ENCODE measurements around the gene ANXA6. TPM values are rescaled to one million over a fixed set of nuclear protein-coding genes. Genes with fewer than 3 reads are reported as not detected.

The ANXA6 gene
- total and polyA plus RNA-seq, 9 of the 15 experiments (the other 6 are each of a cell fraction or from before 2014, with no cell fraction given) = 0.70 to 13.2 (median 8.3) TPM

DNA sequence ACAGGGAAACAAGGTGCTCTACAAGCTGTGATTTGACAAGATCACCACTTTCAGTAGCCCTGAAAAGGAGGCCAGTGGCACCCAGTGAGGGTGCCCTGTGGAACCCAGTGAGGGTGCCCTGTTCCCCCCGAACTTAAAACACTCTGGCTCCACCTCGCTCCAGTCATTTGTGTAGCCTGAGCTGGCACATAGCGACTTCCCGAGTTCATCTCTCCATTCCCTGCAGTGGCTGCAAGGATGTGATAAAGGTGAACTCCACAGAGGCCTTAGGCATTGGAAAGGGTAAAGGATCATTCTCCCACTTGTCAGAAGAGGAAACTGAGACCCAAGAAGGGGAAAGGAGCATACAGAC is 21.9 kb upstream of the ANXA6 start:
- POLR2A ChIA-PET = no interaction called here
- no peak overlapping the region for H2AFZ ChIP-seq (ENCODE audit: low read depth, low read length)
- in situ Hi-C loops (cut with MboI) (no loop called here), intact Hi-C loops (cut with micrococcal nuclease) (no loop called here)
- TF ChIP-seq HNRNPL (IDR thresholded peaks at IDR 0.05; ENCODE audit: low read depth, low read length) = no peak
- H4K20me1 ChIP-seq (replicated peaks; ENCODE audit: control insufficient read depth, insufficient read depth, low read length) = 0 out of 2 replicates have a peak, but pooled peaks cover 4% of the 10 kb centered on the region
- no peaks in the 10 kb centered on the region for H3K4me1 ChIP-seq (replicated peaks in 1 of 2; ENCODE audit: control insufficient read depth in 2 of 2, insufficient read depth in 2 of 2, low read length in 2 of 2)
- H3K27ac ChIP-seq (ENCODE audit: extremely low read depth, low read depth, low read length) = no peak overlapping the region
- peaks cover 0 to 14% of the 10 kb centered on the region in 2 experiments; a peak in 2 of 5 replicates for H3K27me3 ChIP-seq (ENCODE audit: control insufficient read depth in 2 of 2, insufficient read depth in 2 of 2, low read length in 2 of 2)
- H3K9me3 ChIP-seq (replicated peaks; ENCODE audit: control insufficient read depth, insufficient read depth, low read depth, low read length) = no peaks in the 10 kb centered on the region
- CTCF ChIA-PET (ENCODE audit: low intra/inter-chr PET ratio) = no interaction called here
- BruUV-seq (replicated peaks) = no TSS peak
- H3K79me2 ChIP-seq (ENCODE audit: control insufficient read depth, insufficient read depth, low read length) = no peaks in the 10 kb centered on the region
- H3K9me1 ChIP-seq (ENCODE audit: control insufficient read depth, insufficient read depth, low read length) = peaks cover 2% of the 10 kb centered on the region
- H3K4me2 ChIP-seq (ENCODE audit: insufficient read depth, low read length) = no peak overlapping the region
- 0% methylated on average over 4 of the region's 4 CpGs for WGBS (ENCODE audit: insufficient coverage, low coverage, missing lambda C conversion rate)
- ATAC-seq (no peak), DNase-seq (ENCODE audit: extremely low read depth in 1 of 4, low spot score in 3 of 4) (no peak), FAIRE-seq (no peak)
- no peak overlapping the region for H3K9ac ChIP-seq (ENCODE audit: insufficient read depth in 1 of 2, low read depth in 2 of 2, low read length in 2 of 2)
- no peaks in the 10 kb centered on the region for H3K36me3 ChIP-seq (ENCODE audit: control insufficient read depth, insufficient read depth, low read length)
- H3K4me3 ChIP-seq = no peak overlapping the region

DNA sequence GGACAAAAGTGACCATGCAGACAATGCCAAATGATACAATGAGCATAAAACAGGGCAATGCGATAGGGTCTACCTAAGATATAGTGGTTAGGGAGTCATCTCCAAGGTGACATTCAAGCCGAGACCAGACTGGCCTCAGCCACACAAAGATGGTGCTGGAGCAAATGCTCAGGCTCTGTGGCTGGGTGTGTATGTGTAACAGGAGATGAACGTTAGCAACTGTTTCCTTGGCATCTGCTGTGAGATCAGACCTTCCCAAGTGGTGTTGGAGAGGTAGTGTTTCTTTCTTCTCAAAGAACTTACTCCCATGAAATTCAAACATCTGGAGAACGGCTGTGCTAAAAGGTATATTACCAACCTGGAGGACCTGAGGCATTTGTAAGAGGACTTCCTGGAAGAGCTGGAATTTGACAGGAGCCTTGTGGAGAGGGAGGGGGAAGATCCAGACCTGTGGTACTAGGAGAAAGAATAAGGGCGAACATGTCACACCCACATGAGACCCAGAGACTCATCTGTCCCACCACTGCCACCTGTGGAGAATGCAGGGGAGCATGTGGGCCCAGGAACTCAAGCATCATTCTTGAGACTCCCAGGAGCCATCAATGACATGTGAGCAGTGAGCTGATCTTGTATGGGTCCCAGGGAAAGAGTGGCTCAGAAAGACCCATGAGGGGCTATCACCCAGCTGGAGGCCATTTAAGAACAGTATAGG is 21.4 kb upstream of the ANXA6 start:
- DNase-seq (ENCODE audit: extremely low read depth in 1 of 4, low spot score in 3 of 4) = no peak
- no TSS peak for BruUV-seq (replicated peaks)
- intact Hi-C loops (cut with micrococcal nuclease) = no loop called here
- no peak overlapping the region for H3K4me2 ChIP-seq (ENCODE audit: insufficient read depth, low read length)
- TF ChIP-seq KDM5B (IDR thresholded peaks at IDR 0.05; ENCODE audit: insufficient replicate concordance, low read depth, low read length) (no peak), RBFOX2 (IDR thresholded peaks at IDR 0.05; ENCODE audit: low read depth, low read length) (no peak), U2AF2 (optimal IDR thresholded peaks at IDR 0.05; ENCODE audit: low read depth, low read length) (no peak), PURB (CRISPR knock-in tag; IDR thresholded peaks at IDR 0.05; ENCODE audit: low read depth) (no peak), TAF15 (IDR thresholded peaks at IDR 0.05; ENCODE audit: low read depth, low read length) (no peak), ZNF408 (CRISPR knock-in tag; IDR thresholded peaks at IDR 0.05; ENCODE audit: low read depth) (no peak), THAP7 (CRISPR knock-in tag; IDR thresholded peaks at IDR 0.05) (no peak), LEF1 (IDR thresholded peaks at IDR 0.05) (no peak), FOXJ3 (CRISPR knock-in tag; IDR thresholded peaks at IDR 0.05) (no peak), ZNF134 (CRISPR knock-in tag; conservative IDR thresholded peaks at IDR 0.05) (no peak), ESRRA (IDR thresholded peaks at IDR 0.05; ENCODE audit: borderline replicate concordance, low read depth) (no peak), HSF4 (CRISPR knock-in tag; IDR thresholded peaks at IDR 0.05; ENCODE audit: borderline replicate concordance) (no peak), MAFG (tag; conservative IDR thresholded peaks at IDR 0.05) (no peak), ZKSCAN3 (CRISPR knock-in tag; IDR thresholded peaks at IDR 0.05) (no peak), TEAD2 (tag; IDR thresholded peaks at IDR 0.05) (no peak)
- H3K9me3 ChIP-seq (replicated peaks; ENCODE audit: control insufficient read depth, insufficient read depth, low read depth, low read length) = no peaks in the 10 kb centered on the region
- ChIA-PET POLR2A (no interaction called here), CTCF (ENCODE audit: low intra/inter-chr PET ratio) (no interaction called here)
- peaks cover 0 to 14% of the 10 kb centered on the region in 2 experiments; a peak in 2 of 5 replicates for H3K27me3 ChIP-seq (ENCODE audit: control insufficient read depth in 2 of 2, insufficient read depth in 2 of 2, low read length in 2 of 2)
- H3K9me1 ChIP-seq (ENCODE audit: control insufficient read depth, insufficient read depth, low read length) = peaks cover 2% of the 10 kb centered on the region
- no peaks in the 10 kb centered on the region for H3K79me2 ChIP-seq (ENCODE audit: control insufficient read depth, insufficient read depth, low read length)
- no peaks in the 10 kb centered on the region for H3K36me3 ChIP-seq (ENCODE audit: control insufficient read depth, insufficient read depth, low read length)
- H4K20me1 ChIP-seq (replicated peaks; ENCODE audit: control insufficient read depth, insufficient read depth, low read length) = 0 out of 2 replicates have a peak, but pooled peaks cover 4% of the 10 kb centered on the region
- H3K4me1 ChIP-seq (replicated peaks in 1 of 2; ENCODE audit: control insufficient read depth in 2 of 2, insufficient read depth in 2 of 2, low read length in 2 of 2) = no peaks in the 10 kb centered on the region
- no peak for FAIRE-seq
- no peak overlapping the region for H3K27ac ChIP-seq (ENCODE audit: extremely low read depth, low read depth, low read length)
- H3K4me3 ChIP-seq = no peak overlapping the region
- ATAC-seq = peak; percentile 17; the same call in 1 of the 3 replicates
- no peak overlapping the region for H2AFZ ChIP-seq (ENCODE audit: low read depth, low read length)
- in situ Hi-C loops (cut with MboI) = no loop called here
- whole genome bisulfite sequencing (ENCODE audit: insufficient coverage, low coverage, missing lambda C conversion rate) = 24% methylated on average over 4 of the region's 5 CpGs
- H3K9ac ChIP-seq (ENCODE audit: insufficient read depth in 1 of 2, low read depth in 2 of 2, low read length in 2 of 2) = no peak overlapping the region
